HG03064 (cell line): ENCODE results near the gene ARL16.

Experiments used
- ATAC-seq: cut with Tn5 transposase; IDR thresholded peaks from one replicate; pipeline ENCODE4 v1.9.1; 2021; ENCODE audit warnings: low read depth; ENCODE audit not compliant: unreplicated experiment

ARL16 gene

DNA sequence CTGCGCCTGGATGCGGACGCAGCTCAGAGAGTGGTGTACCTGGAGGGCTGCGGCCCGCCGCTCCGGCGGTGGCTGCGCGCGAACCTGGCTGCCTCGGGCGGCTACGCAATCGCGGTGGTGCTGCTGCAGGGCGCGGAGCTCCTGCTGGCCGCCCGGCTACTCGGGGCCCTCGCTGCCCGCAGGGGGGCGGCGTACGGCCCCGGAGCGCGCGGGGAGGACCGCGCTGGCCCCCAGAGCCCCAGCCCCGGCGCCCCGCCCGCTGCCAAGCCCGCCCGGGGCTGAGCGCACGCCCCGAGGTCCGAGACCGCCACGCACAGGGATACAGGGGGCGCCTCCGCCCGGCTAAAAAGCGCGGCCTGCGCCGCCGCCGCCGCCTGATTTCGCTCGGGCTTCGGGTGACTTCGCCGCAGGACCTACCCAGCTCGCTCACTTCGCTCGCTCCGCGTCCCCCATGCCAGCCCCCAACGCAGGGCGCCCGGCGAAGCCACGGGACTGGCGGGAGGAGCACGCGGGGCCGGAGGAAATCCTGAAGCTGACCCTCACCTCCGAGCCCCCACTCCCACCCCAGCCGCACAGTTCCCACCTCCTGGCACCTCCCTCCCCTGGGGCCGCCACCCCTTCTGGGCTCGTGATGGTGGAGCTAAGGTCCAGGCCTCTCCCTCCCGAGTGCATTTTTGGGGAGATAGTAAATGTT lies 35.4 kb downstream of the ARL16 start:
- ATAC-seq, result no peak

DNA sequence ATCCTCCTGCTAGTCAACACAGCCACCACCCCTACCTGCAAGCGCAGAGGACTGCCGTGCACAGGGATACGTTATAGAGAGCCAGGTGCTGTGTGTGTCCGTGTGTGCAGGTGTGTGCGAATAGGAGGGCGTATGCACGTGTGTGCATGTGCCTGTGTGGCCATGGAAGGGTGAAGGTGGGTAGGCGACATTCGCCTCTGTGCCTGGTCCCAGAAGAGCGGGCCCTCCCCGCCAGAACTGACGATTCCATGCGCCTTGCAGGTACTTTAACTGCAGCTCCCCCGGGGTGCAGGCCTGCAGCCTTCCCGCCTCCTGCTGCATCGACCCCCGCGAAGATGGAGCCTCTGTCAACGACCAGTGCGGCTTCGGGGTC lies 36.0 kb downstream of the ARL16 start:
- ATAC-seq, result no peak

DNA sequence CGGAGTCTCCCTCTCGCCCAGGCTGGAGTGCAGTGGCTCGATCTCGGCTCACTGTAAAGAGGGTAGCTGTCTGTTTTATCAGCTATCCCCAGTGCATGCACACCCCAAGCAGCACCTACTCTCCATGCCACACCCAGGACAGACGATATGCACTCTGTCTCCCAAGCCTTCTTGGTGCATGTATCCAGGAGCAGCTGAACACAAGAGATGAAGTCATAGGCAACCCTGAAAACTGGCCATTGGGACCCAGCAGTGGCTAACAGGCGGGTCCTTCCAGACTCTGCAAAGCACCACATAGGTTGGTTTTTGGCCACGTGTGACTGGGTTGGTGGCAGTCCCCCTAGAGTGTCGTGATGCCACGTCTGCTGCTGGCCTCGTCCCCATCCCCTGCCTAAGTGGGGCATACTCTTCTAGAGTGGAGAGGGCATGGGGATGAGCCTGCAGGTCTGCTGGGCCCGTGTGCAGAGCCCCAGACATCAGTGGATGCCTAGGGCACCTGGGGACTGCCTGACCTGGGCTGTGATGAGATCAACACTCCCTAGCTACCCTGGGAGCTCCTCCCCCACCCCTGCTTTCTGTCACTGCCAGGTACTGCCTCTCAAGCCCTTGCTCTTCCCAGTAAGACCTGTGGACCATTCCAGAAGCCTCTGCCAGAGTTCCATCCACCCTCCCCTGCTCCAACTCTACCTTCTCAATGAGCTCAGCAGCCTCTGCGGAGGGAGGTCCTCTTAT lies 36.6 kb downstream of the ARL16 start:
- ATAC-seq, result no peak

DNA sequence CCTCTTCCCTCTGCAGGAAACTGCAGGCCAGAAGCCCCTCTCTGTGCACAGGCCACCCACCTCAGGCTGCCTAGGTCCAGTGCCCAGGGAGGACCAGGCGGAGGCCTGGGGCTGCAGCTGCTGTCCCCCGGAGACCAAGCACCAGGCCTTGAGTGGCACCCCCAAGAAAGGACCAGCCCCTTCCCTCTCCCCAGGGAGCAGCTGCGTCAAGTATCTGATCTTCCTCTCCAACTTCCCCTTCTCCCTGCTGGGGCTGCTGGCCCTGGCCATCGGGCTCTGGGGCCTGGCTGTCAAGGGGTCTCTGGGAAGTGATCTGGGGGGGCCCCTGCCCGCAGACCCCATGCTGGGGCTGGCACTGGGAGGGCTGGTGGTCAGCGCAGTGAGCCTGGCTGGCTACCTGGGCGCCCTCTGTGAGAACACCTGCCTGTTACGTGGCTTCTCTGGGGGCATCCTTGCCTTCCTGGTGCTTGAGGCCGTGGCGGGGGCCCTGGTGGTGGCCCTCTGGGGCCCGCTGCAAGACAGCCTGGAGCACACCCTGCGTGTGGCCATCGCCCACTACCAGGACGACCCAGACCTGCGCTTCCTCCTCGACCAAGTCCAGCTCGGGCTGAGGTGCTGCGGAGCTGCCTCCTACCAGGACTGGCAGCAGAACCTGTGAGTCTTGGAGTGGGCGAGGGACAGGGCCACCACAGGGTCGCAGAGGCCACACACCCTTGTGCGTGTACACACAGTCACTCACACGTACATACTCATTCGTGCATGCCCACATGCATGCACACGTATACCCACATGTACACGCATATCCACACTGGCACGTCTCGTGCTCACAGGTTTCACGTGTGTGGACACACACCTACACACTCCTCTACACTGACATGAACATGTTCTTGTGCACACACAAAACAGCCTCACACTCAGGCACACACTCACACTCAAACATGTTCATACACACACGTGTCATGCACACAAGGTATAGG lies 38.3 kb downstream of the ARL16 start:
- ATAC-seq, result no peak

DNA sequence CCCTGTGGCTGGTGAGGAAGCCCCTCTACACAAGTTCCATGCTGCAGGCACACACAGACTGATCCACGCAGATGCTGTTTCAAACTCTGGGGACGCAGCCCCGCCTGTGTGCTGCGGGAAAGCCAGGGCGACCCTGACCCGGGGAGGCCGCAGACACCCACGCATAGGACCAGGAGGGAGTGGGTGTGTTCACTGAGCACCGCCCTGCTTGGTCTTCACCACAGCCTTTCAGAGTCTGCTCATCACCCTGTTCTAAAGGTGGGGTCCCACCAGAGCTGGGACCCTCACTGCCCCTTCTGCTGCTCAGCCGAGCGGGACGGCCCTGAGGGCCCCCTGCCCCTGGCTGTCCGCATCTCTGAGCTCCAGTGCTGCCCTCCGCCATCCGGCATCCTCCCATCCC lies 39.1 kb downstream of the ARL16 start:
- no peak for ATAC-seq

DNA sequence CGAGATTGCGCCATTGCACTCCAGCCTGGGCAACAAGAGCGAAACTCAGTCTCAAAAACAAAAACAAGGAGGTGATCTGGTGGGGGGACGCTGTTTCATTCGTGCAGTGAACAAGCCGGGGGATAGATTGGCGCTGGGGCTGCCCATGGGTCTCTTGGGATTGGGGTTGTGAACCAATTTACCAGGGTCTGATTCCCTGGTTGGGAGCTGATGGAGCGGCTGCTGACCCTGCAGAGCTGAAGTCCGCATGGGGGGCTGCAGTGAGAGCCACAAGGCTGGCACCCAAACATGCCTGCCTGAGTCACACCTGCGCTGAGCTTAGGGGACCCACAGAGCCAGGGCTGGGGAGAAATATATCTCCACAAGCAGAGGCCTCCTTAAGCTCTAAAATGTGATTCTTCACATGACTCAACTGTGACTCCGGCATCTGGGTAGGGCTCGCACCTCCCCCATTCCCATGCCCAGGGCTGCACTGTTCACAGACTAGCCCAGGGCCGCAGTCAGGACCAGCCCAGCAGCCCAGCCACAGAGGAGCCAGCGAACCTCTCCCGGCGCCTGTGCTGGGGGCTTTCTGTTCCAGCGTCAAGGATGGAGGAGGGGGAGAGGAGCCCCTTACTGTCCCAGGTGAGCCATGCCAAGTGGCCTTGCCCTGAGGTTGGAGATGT lies 41.6 kb downstream of the ARL16 start:
- ATAC-seq, result no peak

DNA sequence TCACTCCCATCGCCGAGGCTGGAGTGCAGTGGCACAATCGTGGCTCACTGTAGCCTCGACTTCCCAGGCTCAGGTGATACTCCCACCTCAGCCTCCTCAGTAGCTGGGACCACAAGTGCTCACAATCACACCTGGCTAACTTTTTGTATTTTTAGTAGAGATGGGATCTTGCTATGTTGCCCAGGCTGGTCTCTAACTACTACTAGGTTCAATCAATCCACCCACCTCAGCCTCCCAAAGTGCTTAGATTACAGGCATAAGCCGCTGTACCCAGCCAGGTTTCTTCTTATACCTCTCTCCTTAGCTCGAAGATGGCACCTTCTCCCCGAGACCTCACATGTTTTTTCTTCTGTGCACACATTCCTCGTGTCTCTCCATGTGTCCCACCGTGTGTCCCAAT lies 43.6 kb downstream of the ARL16 start:
- no peak for ATAC-seq

DNA sequence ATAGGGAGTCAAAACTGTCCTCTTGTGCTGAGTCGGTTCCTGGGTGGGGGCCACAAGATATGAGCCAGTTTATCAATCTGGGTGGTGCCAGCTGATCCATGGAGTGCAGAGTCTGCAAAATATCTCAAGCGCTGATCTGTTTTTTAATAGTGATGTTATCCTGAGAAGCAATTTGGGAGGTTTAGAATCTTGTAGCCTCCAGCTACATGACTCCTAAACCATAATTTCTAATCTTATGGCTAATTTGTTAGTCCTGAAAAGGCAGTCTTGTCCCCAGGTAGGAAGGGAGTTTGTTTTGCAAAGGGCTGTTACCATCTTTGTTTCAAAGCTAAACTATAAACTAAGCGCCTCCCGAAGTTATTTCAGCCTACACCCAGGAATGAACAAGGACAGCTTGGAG lies 44.9 kb downstream of the ARL16 start:
- no peak for ATAC-seq

DNA sequence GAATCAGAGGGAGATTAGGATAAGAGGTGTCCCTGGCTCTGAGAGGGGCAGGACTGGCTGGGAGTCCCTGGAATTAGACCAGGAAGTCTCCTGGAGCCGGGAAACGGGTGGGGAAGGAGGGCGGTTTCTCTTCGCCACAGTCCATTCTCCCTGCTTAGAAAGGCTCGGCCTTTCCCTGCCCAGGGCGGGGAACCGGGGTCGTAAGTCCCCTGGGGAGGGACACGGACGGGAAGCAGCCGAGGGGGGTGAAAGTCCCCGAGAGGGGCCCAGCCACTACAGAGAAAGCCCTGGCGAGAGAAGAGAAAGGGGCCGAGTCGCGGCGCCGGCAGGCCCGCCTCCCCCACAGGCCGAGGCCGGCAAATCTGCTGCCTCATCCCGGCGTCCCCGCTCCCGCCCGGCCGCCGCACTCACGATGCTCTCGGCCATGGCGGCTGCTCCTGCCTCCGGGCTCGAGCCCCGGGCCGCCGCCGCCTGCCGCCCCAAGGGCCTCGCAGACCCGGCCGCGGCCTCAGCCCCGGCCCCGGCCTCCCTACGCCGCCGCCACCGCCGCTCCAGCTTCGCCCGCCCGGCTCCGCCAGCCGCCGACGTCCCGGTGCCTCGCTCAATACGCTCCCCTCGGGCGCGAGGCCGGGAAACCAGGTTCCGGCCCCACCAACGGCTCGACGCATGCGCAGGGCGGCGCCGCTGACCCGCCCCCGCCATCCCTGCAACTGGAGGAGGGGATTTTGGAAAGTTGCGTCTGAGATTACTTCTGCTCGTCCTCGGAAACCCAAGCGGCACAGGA lies 46.9 kb downstream of the ARL16 start, which contains the start of the genes NPLOC4 and TSPAN10:
Gene NPLOC4 (minus strand): TSS at position 608 of the 784 bp plus-strand sequence. CDS start 182 bp downstream, at position 426.
Gene TSPAN10 (plus strand): TSS at position 692 of the 784 bp plus-strand sequence. CDS start 5,217 bp downstream, outside the sequence.
- peak; percentile 72 for ATAC-seq

DNA sequence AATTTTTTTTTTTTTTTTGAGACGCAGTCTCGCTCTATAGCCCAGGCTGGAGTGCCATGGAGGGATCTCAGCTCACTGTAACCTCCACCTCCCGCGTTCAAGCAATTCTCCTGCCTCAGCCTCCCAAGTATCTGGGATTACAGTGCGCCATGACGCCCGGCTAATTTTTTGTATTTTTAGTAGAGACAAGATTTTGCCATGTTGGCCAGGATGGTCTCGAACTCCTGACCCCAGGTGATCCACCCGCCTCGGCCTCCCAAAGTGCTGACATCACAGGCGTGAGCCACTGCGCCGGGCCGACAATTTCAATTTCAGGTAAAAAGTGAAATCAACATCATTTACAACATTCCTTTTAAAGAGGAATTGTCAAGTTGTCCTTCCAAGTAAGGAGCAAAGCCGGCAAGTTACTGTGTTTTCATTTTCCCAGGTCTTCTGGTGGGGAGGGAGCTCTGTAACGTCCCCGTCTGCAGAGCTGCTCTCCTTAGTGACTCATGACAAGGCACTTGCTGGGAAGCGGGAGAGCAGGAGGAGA lies 47.6 kb downstream of the ARL16 start:
- ATAC-seq, result no peak

DNA sequence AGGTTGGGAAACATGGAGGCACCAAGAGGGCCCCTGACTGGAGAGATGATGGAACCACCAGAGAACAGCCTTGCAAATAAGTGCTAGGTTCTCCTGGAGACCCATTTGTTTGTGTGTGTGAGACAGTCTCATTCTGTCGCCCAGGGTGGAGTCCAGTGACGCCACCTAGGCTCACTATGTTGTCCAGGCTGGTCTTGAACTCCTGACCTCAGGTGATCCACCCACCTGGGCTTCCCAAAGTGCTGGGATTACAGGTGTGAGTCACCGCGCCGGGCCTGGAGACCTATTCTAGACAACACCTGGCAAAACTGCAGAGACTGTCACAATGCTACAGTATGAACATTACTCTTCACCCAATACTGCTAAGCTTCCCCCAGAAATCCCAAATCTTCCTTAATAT lies 48.2 kb downstream of the ARL16 start:
- no peak for ATAC-seq

DNA sequence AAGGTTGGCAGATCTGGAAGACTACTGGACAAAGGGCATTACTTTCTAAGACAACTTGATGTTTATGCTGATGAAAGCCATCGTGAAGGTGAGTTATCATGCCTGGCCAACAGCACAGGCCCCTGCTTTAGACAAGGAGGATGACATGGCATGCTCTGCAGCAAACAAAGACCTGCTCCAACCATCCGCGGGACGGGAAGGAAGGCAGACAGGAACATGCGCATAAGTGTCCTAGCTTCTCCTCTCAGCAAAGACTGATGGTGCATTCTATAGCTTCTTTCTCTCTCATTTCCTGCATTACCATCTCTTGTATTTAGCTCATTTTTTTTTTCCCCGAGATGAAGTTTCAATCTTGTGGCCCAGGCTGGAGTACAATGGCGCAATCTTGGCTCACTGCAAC lies 52.1 kb downstream of the ARL16 start:
- ATAC-seq, result no peak
